NCI-H146 (cell line): ENCODE data around the gene HBS1L.

Experiments used
- DNase-seq: peaks from one replicate; lab custom pipeline; 2025; lab: John Stamatoyannopoulos, UW

The HBS1L gene

GRCh38 chr6:134949927-134950326, 104.7 kb downstream of the HBS1L start, which contains the start of gene ALDH8A1:
ALDH8A1 (minus strand) TSS chr6:134950101; CDS start chr6:134950053, 48 bp downstream.
- no peak for DNase-seq

GRCh38 chr6:134948691-134949090, 105.9 kb downstream of the HBS1L start:
- no peak for DNase-seq

GRCh38 chr6:134948142-134948541, 106.5 kb downstream of the HBS1L start:
- no peak for DNase-seq

GRCh38 chr6:134945045-134945444, 109.6 kb downstream of the HBS1L start:
- DNase-seq, result no peak

DNA sequence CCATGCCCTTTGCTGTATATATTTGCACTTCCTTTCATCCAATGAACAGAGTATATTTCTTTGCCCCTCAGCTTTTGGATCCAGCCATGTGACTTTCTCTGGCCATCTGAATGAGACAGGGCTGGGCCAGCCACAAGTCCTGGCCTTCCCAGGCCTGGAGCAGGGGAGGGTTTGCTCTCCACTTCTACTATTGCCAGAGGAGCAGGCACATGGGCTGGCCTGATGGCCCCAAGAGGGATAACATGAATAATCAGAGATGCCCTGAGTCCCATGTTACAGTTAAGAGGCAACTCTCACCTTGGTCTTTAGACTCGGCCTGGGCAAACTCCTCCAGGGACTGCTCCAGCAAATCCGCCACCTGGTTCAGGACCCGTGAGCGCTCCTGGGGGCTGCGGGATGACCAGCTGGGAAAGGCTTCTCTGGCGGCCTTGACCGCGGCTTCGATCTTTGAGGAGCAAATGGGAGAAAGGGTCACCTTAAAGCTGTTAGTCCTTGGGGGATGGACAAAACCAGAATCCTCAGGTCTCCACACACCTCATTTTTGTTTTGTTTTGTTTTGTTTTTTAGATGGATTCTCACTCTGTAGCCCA, 111.0 kb downstream of the HBS1L start:
- DNase-seq, result no peak

DNA sequence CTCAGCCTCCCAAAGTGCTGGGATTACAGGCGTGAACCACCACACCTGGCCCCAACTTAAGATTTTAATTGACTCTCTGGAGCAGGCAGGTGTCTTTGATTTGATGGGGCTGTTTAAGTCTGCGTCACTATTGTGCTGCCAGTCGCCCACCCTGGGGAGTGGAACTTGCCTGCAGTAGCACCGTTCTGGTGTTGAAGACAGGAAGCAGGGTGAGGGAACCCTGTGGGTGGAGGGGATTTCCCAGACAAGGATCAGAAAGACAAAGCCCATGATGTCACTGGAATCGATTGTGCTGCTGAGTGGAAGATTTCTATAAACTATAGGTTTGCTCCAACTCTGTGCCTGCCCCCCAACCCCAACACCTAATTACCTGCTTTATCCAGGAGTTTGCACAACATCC, 115.7 kb downstream of the HBS1L start:
- no peak for DNase-seq

DNA sequence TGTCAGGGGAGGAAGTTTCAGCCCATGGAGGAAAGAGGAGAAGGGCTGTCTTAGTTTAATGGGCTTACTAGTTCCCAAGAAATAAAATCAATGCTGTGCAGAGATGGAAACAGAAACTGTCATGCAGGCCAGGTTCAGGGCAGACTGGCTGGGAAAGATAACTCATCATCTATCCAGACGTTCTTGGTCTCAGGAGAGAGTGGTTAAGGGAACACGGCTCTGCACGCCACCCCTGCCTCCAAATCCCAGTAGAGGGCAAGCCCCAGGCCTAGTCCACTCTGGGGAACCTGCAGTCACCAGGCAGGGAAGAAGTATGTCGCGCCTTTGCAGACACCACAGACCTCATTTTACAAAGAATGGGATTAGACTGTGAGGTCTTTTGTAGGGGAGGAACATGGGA, 117.2 kb downstream of the HBS1L start:
- DNase-seq, result no peak

DNA sequence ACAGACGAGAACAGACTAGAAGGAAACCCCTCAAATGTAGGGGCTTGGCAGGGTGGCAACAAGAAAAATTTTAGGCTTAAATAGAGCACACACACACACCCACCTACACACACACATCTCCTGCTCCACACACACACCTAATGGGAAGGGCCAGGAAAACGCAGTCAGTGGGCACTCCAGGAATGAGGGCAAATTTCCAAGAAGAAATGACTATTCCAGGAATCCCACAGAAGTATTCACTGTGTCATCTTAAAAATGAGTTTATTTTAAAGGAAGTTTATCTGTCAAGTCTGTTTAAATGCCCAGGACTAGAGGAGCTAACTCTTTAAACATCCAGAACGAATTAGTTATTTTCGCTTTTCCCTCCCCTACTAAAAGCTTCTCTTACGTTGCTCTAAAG, 117.7 kb downstream of the HBS1L start:
- no peak for DNase-seq

DNA sequence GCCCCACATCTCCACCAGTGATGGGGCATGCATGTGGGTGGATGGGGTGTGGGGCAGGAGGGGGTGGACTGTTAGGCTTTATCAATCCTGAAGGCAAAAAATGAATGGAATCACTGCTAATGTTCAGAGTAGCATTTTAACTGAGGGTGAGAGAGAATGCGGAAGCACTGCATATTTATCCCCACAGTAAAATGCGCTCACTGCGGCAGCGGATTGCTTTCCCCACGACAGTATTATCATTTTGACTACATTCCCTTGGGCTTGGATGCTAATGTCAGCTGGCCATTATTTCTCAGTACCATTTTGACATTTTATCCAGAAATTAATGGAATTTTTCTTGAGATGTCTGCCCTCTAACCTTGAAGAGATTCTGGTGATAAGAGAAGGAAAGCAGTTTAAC, 118.1 kb downstream of the HBS1L start:
- no peak for DNase-seq

DNA sequence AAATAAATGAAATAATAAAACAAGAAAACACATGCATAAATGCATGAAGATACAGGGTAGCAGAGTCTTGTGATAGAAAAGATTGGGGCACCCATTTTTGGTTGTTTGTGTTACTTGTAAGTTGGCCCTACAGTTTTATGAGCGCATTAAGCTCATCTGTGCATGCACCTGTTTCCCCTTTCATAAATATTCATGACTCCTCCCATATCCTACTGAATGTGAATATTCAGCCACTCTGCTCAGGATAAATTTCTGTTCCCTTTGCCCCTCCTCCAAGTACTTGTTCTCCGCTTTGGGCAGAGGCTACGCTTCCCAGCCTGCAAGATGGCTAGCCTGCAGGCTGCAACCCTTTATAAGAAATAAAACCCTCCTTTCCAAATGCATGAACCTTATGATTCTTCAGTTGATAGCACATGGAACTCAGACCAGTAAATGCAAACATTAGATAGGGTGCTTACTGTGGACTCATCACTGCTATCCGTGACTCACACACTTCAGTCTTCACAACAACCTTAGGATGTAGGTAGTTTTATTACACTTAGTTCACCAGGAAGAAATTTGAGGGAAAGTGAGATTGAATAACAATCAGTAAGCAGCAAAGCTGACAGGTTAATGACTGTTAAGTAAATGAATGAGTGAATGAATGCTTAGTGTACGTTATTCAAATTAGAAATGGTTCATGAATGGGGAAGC, 119.7 kb downstream of the HBS1L start:
- no peak for DNase-seq

- no peak for DNase-seq
Measured at GRCh38 chr6:134932535-134933470, 121.8 kb downstream of the HBS1L start.

DNA sequence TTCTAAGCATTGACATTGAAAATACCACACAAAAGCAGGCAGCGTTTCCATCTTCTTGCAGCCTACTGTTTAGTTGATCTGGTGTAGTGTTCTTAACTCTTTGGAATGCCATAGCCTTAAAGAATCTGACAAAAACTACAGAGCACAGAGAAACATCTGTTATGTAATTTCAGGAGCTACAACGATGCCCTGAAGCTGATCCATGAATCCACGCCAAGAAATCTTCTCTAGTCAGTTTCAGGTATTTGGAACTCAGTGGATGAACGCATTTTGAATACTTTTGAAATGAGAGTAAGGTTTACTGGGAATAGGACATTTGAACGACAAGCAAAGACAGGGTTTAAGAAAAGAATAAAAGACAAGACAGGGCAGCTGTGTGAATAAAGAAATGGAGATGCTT, 122.5 kb downstream of the HBS1L start:
- DNase-seq, result no peak

DNA sequence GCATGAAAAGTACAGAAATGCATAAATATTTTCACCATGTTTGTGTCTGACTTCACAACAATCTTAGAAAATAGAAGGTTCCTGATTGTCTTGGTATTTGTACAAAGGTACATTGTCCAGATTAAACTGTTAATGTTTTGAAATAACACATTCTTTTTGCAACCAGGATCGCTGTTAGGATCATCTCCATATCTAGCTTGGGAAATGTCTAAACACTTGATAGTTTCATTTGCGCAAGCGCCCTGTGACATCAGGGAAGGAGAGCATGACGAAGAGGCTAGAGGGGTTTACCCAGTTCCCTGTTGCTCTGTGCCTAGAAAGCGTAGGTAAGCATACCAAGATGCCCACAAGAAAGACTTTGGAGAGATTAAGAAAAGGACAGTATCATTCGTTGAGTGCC, 124.2 kb downstream of the HBS1L start:
- no peak for DNase-seq

GRCh38 chr6:134928151-134928900, 126.3 kb downstream of the HBS1L start:
- DNase-seq, result no peak

DNA sequence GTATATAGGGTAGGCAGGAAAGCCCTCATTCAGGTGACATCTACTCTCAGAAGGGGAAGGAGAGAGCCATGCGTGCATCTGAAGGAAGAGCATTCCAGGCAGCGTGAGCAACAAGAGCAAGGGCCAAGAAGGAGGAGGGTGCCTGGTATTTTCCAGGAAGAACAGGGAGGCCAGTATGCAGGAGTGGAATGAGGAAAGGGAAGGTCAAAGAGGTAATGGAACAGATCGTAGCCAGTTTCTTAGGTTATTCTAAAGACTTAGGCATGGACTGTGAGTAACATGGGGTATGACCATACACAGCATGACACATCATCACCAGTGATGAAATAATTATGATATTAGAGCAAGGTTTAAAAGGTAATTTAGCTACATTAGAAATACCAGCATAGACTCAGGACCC, 128.8 kb downstream of the HBS1L start:
- DNase-seq, result no peak

DNA sequence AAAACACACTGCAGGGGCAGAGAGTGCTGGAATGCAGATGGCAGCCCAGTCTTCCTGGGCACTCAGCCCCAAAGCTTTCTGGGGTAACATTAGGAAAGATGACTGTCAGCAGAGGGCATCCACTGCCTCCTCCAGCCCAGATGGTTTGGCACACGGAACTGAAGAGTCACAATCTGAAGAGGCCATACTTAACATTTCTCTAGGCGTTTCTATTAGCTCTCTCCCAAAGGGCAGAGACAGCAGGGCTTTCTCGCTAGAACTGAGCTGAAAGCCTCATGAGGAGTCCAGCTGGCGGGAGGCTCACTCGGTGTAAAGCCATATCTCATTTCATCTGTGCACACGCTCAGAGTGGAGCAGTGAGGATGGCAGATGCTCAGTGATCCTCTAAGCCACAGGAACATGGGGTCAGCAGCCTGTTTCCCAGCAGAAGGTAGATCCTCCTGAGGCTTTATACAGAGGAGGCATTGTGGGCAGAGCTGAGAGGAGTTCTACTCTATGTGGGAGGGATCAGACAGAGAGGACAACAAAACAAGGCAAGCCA, 132.8 kb downstream of the HBS1L start:
- peak; percentile 19 for DNase-seq

GRCh38 chr6:134921276-134921675, 133.3 kb downstream of the HBS1L start:
- DNase-seq, result no peak

DNA sequence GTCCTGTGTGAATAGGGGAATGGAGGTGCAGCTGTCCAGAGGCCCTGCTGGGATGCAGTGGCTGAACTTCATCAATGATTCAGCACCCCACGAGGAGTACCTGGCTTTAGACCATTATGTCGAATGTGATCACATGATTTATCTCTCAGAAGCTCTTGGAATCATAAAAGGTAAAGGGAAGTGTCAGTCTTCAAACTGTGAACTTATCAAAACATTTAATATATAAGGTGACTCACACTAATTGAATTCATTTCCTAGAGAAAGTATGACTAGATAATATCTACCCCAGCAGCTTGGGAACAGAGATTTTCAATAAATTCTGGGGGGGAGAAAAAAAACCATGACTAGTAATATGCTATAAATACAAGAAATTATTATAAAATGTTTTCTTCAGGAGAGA, 134.2 kb downstream of the HBS1L start:
- no peak for DNase-seq

- DNase-seq, result no peak
Measured at GRCh38 chr6:134918418-134918961, 136.1 kb downstream of the HBS1L start.

- DNase-seq, result no peak
Measured at GRCh38 chr6:134911547-134911946, 143.1 kb downstream of the HBS1L start.

DNA sequence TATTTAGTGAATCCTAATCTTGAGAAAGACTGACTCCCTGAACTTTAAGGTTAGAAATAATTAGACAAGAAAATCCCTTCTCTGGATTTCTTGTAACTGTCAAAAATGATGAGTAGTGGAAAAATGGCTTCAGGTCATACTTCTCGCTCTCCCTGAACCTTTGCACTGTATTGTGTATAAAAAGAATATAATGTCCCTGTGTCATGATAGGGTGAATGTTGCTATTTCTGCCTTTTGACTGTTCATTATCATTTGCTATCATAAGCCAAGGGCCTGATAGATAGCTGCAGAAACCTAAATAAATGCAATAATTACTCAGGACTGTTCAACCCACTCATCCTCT, 144.1 kb downstream of the HBS1L start:
- no peak for DNase-seq
